Activated T-cell treated with anti-CD3 and anti-CD28 coated beads, Interleukin-2, amount 50 U/mL, for 4 hours (primary cell): ENCODE measurements around the gene SCGB3A2. TPM values are rescaled to one million over a fixed set of nuclear protein-coding genes. Genes with fewer than 3 reads are reported as not detected.
"Not testable (repeated sequence)": the region's sequence is repeated elsewhere in the genome, so short reads cannot be mapped to it uniquely, and the experiment has no call there.

Source experiments
- ATAC-seq, 2 donors: fragments of 200-7000 bp; cut with Tn5 transposase; one replicate each; pipeline ENCODE4 v1.10.0; 2021
- DNase-seq: peaks from one replicate; pipeline ENCODE4 v3.0.0-alpha.2; 2020
- H3K27me3 Mint-ChIP-seq: one replicate; pipeline ENCODE4 v1.8.0; 2021; ENCODE audit warnings: low read depth, mixed read lengths
- H3K36me3 Mint-ChIP-seq: one replicate; pipeline ENCODE4 v1.8.0; 2022; ENCODE audit warnings: mixed read lengths; ENCODE audit not compliant: insufficient read depth
- H3K4me1 Mint-ChIP-seq: one replicate; pipeline ENCODE4 v1.8.0; 2021; ENCODE audit warnings: low read depth, mixed read lengths
- H3K4me3 Mint-ChIP-seq: one replicate; pipeline ENCODE4 v1.8.0; 2021; ENCODE audit warnings: mild to moderate bottlenecking, moderate library complexity, mixed read lengths
- H3K9me3 Mint-ChIP-seq: one replicate; pipeline ENCODE4 v1.8.0; 2021; ENCODE audit warnings: mixed read lengths
- total RNA-seq, 3 donors: library from RNA; stranded (reverse); gene quantifications; one replicate each; pipeline ENCODE4 v1.2.1, GENCODE V29; 2021

SCGB3A2 gene
- total RNA-seq, 3 donors from 2014 or later, result 0.90 TPM; not detected in 2

DNA sequence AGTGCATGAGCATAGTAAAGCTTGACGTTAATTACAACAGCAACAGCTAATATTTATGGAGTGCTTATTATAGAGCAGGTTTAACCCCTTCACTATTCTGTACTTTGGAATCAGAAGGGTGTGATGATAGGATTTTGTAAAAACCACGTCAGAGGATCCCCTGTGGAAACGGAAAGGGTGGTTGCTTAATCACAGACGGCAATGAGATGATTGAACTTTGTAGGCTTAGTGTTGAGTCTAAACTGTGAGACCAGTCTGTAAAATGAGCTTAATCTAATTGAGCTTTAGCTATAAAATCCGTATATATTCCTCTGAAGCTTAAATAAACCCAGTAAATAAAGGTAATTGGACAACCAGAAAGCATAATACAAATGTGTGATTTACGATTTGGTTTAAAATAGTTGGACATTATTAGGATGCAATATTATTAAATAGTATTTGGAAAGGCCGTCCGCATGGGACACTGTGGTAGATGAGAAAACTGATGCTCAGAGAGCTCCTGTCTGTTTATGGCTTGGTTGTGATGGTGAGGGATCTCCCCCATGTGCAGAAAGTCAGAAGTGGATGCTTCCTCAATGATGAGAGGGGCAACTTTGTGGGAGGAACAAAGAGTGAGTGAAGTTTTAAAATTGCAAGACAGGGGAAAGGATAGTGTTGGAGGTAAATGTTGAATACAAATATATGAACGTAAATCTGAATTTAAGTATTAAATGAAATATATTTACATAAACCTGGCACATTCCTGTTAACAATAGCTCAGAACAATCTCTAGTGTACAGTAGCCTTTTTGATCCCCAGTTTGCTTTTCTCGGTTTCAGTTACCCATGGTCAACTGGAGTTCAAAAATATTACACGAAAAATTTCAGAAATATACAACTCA lies 23.4 kb upstream of the SCGB3A2 start:
- DNase-seq, result no peak
- Mint-ChIP-seq H3K4me3 (no peak overlapping the region), H3K27me3 (peaks cover 12% of the 10 kb centered on the region), H3K9me3 (no peaks in the 10 kb centered on the region), H3K36me3 (no peaks in the 10 kb centered on the region), H3K4me1 (peaks cover 3% of the 10 kb centered on the region)
- ATAC-seq, result no peak

DNA sequence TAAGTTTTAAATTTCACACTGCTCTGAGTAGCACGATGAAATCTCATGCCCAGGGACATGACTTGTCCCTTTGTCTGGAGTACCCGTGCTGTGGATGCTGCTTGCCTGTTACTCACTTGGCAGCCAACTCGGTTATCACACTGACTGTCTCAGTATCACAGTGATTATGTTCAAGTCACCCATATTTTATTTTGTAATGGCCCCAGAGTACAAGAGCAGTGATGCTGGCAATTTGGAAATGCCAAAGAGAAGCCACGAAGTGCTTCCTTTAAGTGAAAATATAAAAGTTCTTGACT lies 22.8 kb upstream of the SCGB3A2 start:
- peaks cover 12% of the 10 kb centered on the region for H3K27me3 Mint-ChIP-seq

DNA sequence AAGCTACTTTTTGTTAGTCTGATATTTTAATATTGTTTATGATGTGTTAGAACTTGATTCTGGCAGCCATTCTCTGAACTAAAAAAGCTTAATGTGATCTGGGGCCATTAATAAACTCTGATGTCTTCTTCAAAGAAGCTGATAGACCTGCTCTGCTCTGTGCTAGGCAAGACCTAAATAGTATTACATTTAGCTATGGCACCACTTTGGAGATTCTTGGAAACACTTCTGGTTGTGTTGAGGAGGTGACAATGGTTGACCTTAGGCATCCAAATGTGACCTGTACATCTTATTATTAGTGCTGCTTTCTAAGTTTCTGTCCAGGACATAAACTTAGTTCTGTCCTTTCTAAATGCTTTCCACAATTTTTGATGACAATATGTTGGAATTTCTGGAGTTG lies 21.7 kb upstream of the SCGB3A2 start:
- H3K9me3 Mint-ChIP-seq, result no peaks in the 10 kb centered on the region
- DNase-seq, result no peak
- peaks cover 3% of the 10 kb centered on the region for H3K4me1 Mint-ChIP-seq
- no peak overlapping the region for H3K4me3 Mint-ChIP-seq
- H3K36me3 Mint-ChIP-seq, result no peaks in the 10 kb centered on the region
- peaks cover 12% of the 10 kb centered on the region for H3K27me3 Mint-ChIP-seq
- ATAC-seq, result no peak

More for the DNA sequence above, 22.8 kb upstream of the SCGB3A2 start:
- Mint-ChIP-seq H3K4me1 (peaks cover 3% of the 10 kb centered on the region), H3K9me3 (no peaks in the 10 kb centered on the region), H3K36me3 (no peaks in the 10 kb centered on the region), H3K4me3 (no peak overlapping the region)
- DNase-seq, result no peak
- no peak for ATAC-seq

DNA sequence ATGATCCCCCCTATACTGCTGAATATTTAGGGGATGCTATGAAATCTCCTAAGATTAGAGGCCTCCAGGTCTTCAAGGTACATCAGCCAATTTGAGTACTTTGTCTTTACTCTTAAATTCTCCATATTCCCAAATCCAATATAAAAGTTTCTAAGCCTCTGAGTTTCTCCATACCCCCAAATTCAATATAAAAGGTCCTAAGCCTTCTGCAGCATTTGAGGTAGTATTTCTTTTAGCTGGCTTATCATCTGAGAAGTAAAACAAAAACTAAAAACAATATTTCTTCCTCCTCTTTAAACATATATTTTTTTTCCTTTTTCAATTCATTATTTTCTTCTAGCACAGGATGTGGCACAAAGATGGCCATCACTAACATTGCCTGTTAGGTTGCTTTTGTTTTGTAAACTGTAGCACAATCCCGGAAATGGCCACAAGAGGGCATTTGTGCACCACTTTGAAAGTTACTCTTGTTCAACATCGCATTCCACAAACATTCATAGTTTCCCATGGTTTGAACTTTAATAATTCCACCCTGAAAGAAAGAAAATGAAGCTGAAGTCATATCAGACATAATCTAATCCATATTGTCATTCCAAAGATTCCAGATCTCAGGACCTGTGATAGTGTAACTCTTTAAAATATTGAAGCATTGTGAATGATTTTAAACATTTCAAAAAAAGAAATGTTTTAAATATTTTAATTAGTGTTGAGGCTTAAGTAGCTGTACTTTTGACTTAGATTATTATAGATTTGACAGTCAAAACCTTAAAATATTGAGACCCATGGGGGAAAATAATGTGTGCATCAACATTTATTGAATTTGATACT lies 21.0 kb upstream of the SCGB3A2 start:
- no peak for ATAC-seq

DNA sequence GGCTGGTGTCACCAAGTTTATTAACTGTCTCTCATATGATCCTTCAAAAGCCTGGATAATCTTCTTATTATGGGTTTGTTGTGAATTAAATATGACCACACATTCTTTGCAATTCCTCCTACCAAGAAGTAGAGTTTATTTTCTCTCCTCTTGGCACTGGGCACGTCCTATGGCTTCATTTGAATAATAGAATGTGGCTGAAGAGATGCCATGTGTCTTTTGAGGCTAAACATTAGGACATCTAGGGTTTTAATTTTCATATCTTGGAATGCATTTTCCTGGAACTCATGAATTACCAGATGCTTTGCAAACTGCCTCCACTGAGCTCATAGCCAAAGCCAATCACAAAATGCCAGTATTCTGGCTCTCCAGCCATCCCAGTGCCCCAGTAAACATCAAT lies 19.9 kb upstream of the SCGB3A2 start:
- Mint-ChIP-seq H3K4me3 (no peak overlapping the region), H3K9me3 (no peaks in the 10 kb centered on the region), H3K4me1 (peaks cover 3% of the 10 kb centered on the region), H3K27me3 (peaks cover 8% of the 10 kb centered on the region), H3K36me3 (no peaks in the 10 kb centered on the region)
- DNase-seq (no peak), ATAC-seq (no peak)

More for the DNA sequence above, 21.0 kb upstream of the SCGB3A2 start:
- Mint-ChIP-seq H3K36me3 (no peaks in the 10 kb centered on the region), H3K4me3 (no peak overlapping the region), H3K27me3 (peaks cover 12% of the 10 kb centered on the region), H3K4me1 (peaks cover 3% of the 10 kb centered on the region), H3K9me3 (no peaks in the 10 kb centered on the region)
- DNase-seq, result no peak

DNA sequence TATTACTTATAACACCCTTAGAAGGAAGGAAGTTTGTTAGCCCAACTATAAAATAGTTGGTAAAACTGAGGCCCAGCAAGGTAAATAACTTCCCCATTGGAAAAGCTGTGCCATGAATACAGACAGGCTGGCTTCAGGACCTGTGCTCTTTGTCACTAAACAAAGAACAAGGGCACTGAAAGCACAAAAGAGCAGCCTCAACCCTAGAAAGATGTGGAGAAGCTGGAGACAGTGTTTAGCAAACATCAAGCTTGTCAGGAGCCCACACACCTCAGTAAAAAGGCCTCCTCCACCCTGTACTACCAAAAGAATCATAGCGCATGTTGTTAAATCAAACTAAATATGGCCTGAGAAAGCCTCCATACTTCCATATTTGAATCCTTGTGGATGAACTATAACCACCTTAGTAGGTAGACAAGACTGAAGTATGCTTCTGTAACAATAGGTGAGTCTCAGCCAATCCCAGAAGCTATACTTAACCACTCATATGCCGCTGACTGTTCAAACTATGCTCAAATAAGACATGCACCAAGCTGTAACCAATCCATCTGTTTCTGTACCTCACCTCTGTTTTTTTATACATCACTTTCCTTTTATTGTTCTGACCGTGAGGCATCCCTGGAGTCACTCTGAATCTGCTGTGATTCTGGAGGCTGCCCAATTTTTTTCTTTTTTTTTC lies 18.4 kb upstream of the SCGB3A2 start:
- Mint-ChIP-seq H3K27me3 (peaks cover 8% of the 10 kb centered on the region), H3K36me3 (no peaks in the 10 kb centered on the region), H3K4me1 (peaks cover 3% of the 10 kb centered on the region), H3K4me3 (no peak overlapping the region), H3K9me3 (no peaks in the 10 kb centered on the region)
- ATAC-seq (no peak), DNase-seq (no peak)

DNA sequence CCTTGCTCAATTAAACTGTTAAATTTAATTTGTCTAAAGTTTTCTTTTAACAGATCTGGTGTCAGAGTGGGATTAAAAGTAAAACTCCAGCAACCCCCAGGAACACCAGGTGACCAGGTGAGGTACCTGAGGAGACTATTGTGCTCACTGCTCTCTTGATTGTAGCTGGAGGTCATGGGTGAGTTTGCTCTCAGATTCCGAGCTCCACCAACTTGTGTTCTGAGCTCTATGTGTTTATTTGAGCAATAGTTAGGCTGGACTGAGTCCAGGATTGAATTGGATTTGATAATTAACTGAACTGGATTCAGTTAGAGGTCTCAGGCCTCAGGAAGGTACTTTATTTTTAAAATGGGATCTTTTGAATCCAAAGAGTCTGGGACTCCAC lies 17.9 kb upstream of the SCGB3A2 start:
- H3K4me3 Mint-ChIP-seq, result no peak overlapping the region
- ATAC-seq, result no peak
- H3K4me1 Mint-ChIP-seq, result peaks cover 3% of the 10 kb centered on the region
- DNase-seq, result no peak
- H3K27me3 Mint-ChIP-seq, result peaks cover 6% of the 10 kb centered on the region
- no peaks in the 10 kb centered on the region for H3K9me3 Mint-ChIP-seq
- no peaks in the 10 kb centered on the region for H3K36me3 Mint-ChIP-seq

DNA sequence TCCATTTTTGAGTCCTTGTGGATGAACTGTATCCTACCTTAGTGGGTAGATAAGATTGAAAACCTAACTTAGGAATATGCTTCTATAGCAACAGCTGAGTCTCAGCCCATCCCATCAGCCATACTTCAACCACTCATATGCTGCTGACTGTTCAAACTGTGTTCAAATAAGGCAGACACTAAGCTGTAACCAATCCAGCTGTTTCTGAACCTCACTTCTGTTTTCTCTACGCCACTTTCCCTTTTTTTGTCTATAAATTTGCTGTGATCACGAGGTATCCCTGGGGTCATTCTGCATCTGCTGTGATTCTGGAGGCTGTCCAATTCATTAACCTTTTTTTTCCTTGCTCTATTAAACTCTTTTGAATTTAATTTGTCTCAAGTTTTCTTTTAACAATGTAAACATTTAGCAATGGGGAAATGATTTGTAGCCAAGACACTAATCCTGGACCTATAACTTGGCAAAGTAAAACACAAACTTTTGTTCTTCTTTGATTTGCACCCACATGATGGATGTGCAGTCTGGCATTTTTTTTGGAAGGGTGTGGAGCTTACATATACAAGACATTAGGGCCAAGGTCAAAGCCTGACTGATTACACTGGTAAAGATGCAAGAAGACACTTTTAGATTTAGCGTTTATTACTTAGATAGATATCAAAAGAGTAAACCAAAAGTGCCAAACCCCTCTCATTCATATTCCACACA lies 14.9 kb upstream of the SCGB3A2 start:
- ATAC-seq, result no peak

DNA sequence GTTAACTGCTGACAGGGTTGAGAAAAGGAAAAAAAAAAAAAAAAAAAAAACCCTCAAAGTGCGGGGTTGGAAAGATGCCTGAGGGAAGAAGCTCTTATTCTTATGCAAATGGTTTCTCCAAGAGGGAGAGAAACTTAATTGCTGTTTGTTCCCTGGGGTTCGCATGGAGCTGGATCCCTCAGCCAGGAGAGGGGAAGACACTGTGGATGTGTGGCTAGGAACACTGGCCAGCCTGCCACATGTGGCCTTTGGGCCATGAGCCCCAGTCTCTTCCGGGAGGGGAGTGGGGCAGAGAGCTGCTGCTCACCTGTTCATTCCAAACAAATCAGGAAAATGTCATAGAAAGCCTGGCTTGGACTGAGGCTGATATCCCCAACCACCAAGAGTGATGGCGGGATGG lies 9.4 kb upstream of the SCGB3A2 start:
- Mint-ChIP-seq H3K36me3 (no peaks in the 10 kb centered on the region), H3K9me3 (no peaks in the 10 kb centered on the region), H3K27me3 (no peaks in the 10 kb centered on the region), H3K4me1 (no peaks in the 10 kb centered on the region), H3K4me3 (no peak overlapping the region)
- ATAC-seq (no peak), DNase-seq (no peak)

More for the DNA sequence above, 14.9 kb upstream of the SCGB3A2 start:
- no peak for DNase-seq
- Mint-ChIP-seq H3K9me3 (no peaks in the 10 kb centered on the region), H3K36me3 (no peaks in the 10 kb centered on the region), H3K4me3 (no peak overlapping the region), H3K4me1 (no peaks in the 10 kb centered on the region), H3K27me3 (peaks cover 5% of the 10 kb centered on the region)

DNA sequence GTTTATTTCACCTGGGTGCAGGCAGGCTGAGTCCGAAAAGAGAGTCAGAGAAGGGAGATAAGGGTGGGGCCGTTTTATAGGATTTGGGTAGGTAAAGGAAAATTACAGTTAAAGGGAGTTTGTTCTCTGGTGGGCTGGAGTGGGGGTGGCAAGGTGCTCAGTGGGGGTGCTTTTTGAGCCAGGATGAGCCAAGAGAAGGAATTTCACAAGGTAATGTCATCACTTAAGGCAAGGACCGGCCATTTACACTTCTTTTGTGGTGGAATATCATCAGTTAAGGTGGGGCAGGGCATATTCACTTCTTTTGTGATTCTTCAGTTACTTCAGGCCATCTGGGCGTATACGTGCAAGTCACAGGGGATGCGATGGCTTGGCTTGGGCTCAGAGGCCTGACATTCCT lies 8.6 kb upstream of the SCGB3A2 start:
- H3K9me3 Mint-ChIP-seq, H3K36me3 Mint-ChIP-seq, DNase-seq, ATAC-seq, H3K27me3 Mint-ChIP-seq, H3K4me1 Mint-ChIP-seq, H3K4me3 Mint-ChIP-seq: not testable (repeated sequence)

DNA sequence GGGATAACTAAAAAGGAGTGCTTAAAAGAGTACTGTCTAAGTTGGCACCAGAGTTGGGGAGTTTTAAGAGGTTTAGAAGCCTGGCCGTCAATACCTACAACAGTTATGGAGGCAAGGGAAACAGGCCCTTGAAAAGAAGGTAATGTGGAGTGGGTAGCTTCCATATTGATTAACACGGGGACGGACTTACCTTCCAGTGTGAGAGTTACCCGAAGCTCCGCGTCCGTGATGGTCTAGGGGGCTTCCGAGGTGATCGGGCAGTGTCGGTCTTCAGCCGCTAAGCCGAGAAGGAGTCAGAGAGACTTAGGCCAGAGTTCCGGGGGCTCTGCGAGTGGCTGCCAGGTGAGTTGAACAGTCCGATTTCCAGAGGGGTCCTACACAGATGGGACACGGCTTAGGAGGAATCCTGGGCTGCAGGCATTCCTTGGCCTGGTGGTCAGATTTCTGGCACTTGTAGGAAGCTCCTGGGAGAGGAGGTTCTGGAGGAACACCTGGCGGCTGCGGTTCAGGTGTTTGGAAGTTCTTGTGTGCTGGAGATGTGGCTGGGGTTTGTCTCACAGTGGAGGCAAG lies 6.4 kb upstream of the SCGB3A2 start:
- not testable (repeated sequence) for H3K4me1 Mint-ChIP-seq, H3K9me3 Mint-ChIP-seq, H3K4me3 Mint-ChIP-seq, ATAC-seq, H3K36me3 Mint-ChIP-seq, DNase-seq, H3K27me3 Mint-ChIP-seq

DNA sequence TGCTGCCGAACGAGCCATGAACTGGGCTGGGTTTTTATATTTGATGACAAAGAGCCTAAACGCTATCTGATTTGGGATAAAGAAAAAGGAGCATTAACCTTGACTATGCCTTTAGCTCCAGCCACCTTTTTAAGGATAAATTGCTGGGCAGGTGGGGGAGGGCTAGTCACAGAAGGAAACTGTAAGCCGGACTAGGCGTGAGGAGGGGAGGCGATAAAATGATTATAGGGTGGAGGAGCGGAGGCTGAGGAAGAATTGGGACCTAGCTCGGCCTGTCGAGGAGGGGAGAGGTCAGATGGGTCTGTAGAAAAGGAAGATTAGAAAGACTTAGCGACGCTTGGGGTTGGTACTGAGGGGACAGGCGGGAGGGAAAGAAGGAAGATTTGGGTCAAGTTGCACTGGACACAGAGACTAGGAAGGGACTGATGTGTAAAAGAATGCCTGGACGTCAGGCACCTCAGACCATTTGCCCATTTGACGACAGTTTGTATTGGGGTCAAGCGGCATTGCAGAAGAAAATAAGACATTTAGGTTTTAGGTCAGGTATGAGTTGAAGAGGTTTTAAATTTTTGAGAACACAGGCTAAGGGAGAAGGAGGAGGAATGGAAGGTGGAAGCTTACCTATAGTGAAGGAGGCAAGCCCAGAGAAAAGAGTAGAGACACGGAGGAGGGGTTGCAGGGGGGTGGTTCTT lies 5.6 kb upstream of the SCGB3A2 start:
- H3K4me3 Mint-ChIP-seq, H3K27me3 Mint-ChIP-seq, H3K9me3 Mint-ChIP-seq, H3K36me3 Mint-ChIP-seq, ATAC-seq, DNase-seq, H3K4me1 Mint-ChIP-seq: not testable (repeated sequence)

DNA sequence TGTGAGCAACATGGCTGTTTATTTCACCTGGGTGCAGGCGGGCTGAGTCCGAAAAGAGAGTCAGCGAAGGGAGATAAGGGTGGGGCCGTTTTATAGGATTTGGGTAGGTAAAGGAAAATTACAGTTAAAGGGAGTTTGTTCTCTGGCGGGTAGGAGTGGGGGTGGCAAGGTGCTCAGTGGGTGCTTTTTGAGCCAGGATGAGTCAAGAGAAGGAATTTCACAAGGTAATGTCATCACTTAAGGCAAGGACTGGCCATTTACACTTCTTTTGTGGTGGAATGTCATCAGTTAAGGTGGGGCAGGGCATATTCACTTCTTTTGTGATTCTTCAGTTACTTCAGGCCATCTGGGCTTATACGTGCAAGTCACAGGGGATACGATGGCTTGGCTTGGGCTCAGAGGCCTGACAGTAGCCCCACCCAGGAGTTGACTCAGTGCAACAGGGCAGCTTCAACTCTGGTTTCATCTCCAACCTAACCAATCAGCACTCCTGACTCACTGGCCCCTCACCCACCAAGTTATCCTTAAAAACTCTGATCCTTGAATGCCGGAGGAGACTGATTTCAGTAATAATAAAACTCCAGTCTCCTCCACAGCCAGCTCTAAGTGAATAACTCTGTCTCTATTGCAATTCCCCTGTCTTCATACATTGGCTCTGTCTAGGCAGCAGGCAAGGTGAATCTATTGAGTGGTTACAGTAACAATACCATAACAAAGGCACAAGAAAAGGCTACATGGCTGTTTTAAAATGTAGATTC lies 4.2 kb upstream of the SCGB3A2 start:
- not testable (repeated sequence) for H3K4me3 Mint-ChIP-seq, H3K27me3 Mint-ChIP-seq, DNase-seq, H3K4me1 Mint-ChIP-seq, ATAC-seq, H3K9me3 Mint-ChIP-seq, H3K36me3 Mint-ChIP-seq
